GM12878 (cell line): Measurements from ENCODE around the gene OR7G3. TPM values are rescaled to one million over a fixed set of nuclear protein-coding genes. Genes with fewer than 3 reads are reported as not detected.
A peak's percentile ranks its signal among the peaks of the same experiment; 100 is the strongest.

Experiments
- ATAC-seq: fragments of 200-7000 bp; cut with Tn5 transposase; 3 replicates; pipeline ENCODE4 v1.9.1; 2020; ENCODE audit warnings: mild to moderate bottlenecking, moderate library complexity
- BruUV-seq: library from RNA; stranded (reverse); fragments of 400-500 nt; replicated peaks from 2 replicates; lab custom pipeline; 2021; lab: Mats Ljungman, UMichigan
- CTCF ChIA-PET: fragments of 300-600 bp; sonication (Branson Sonifier 250); formaldehyde crosslinking; extraction: SDS; loops from one replicate; lab custom pipeline; 2021; ENCODE audit warnings: inconsistent platforms; lab: Yijun Ruan, JAX
- POLR2A ChIA-PET: fragments of 350-600 bp; formaldehyde crosslinking; extraction: SDS; loops from one replicate; lab custom pipeline; 2021; ENCODE audit warnings: inconsistent platforms; lab: Charles Lee
- RAD21 ChIA-PET: fragments of 300-600 bp; sonication (Branson Sonifier 250); formaldehyde crosslinking; loops from one replicate; lab custom pipeline; 2023; ENCODE audit warnings: antibody characterized with exemption; ENCODE audit not compliant: unreplicated experiment; lab: Charles Lee
- SMC1A ChIA-PET: fragments of 300-600 bp; sonication (Branson Sonifier 250); formaldehyde crosslinking; loops from one replicate; lab custom pipeline; 2023; ENCODE audit not compliant: unreplicated experiment, uncharacterized antibody; lab: Charles Lee
- DNase-seq: peaks from one replicate; pipeline ENCODE4 v3.0.0-alpha.2; 2011; ENCODE audit warnings: low read depth, low spot score
- FAIRE-seq: peaks from 3 replicates; lab custom pipeline; 2011; peaks lifted over from hg19 to GRCh38; lab: Jason Lieb, UNC
- H2AFZ ChIP-seq: 2 replicates; pipeline ENCODE4 v1.6.0; 2011; ENCODE audit warnings: low read depth, low read length, control low read depth; ENCODE audit not compliant: control insufficient read depth
- H3K27ac ChIP-seq: 2 replicates; pipeline ENCODE4 v1.5.1; 2011; ENCODE audit warnings: control low read depth; ENCODE audit not compliant: control insufficient read depth, insufficient read depth
- H3K27me3 ChIP-seq, 2 experiments: replicated peaks in 1 of 2; 2 replicates each; pipeline versions ENCODE4 v1.6.0 to v1.6.1; 2011; ENCODE audit warnings: low read length in 1 of 2; ENCODE audit not compliant: control insufficient read depth in 2 of 2, insufficient read depth in 2 of 2
- H3K36me3 ChIP-seq, 2 experiments: 2 replicates each; pipeline ENCODE4 v1.5.1; 2011; ENCODE audit warnings: low read length in 1 of 2; ENCODE audit not compliant: control insufficient read depth in 2 of 2, insufficient read depth in 2 of 2
- H3K4me1 ChIP-seq: 2 replicates; pipeline ENCODE4 v1.6.1; 2011; ENCODE audit warnings: mild to moderate bottlenecking, low read length, moderate library complexity, mixed read lengths; ENCODE audit not compliant: control insufficient read depth, insufficient read depth
- H3K4me2 ChIP-seq: 2 replicates; pipeline ENCODE4 v1.6.0; 2011; ENCODE audit warnings: control low read depth; ENCODE audit not compliant: control insufficient read depth, insufficient read depth
- H3K4me3 ChIP-seq: fragments of 200-600 bp; sonication (generic); 2 replicates; pipeline ENCODE4 v1.5.1; 2016
- H3K79me2 ChIP-seq: 2 replicates; pipeline ENCODE4 v1.6.0; 2011; ENCODE audit warnings: low read length; ENCODE audit not compliant: control insufficient read depth, insufficient read depth
- H3K9ac ChIP-seq: 2 replicates; pipeline ENCODE4 v1.8.0; 2011; ENCODE audit warnings: low read length, control low read depth, mixed read lengths; ENCODE audit not compliant: control insufficient read depth, insufficient read depth
- H3K9me3 ChIP-seq: replicated peaks from 3 replicates; pipeline ENCODE4 v1.5.1; 2011; ENCODE audit warnings: mild to moderate bottlenecking, low read length; ENCODE audit not compliant: control insufficient read depth, insufficient read depth
- H4K20me1 ChIP-seq: 2 replicates; pipeline ENCODE4 v1.6.0; 2011; ENCODE audit not compliant: control insufficient read depth, insufficient read depth
- CBX3 ChIP-seq: fragments of 200-600 bp; sonication (generic); IDR thresholded peaks from 2 replicates; pipeline ENCODE4 v1.6.1; 2016; ENCODE audit warnings: low read depth, borderline replicate concordance
- GATAD2B ChIP-seq: fragments of 450-650 bp; conservative IDR thresholded peaks from 2 replicates; pipeline ENCODE4 v1.6.1; 2017; ENCODE audit warnings: low read depth, mild to moderate bottlenecking, moderate library complexity
- HDAC6 ChIP-seq: fragments of 200-600 bp; sonication (generic); IDR thresholded peaks from one replicate; pipeline ENCODE4 v1.8.0; 2017; ENCODE audit warnings: antibody characterized with exemption; ENCODE audit not compliant: unreplicated experiment
- IKZF1 ChIP-seq: fragments of 450-650 bp; conservative IDR thresholded peaks from 2 replicates; pipeline ENCODE4 v1.6.1; 2017; ENCODE audit warnings: antibody characterized with exemption, mild to moderate bottlenecking
- MEF2B ChIP-seq: fragments of 450-650 bp; IDR thresholded peaks from 2 replicates; pipeline ENCODE4 v1.6.1; 2018; ENCODE audit warnings: mild to moderate bottlenecking, moderate library complexity; ENCODE audit not compliant: partially characterized antibody, poor library complexity, severe bottlenecking
- NFIC ChIP-seq: IDR thresholded peaks from 2 replicates; pipeline ENCODE4 v1.6.1; 2012; ENCODE audit warnings: low read depth, mild to moderate bottlenecking, inconsistent platforms, low read length, moderate library complexity
- PML ChIP-seq: IDR thresholded peaks from 2 replicates; pipeline ENCODE4 v1.6.1; 2012; ENCODE audit warnings: low read length, inconsistent platforms
- POLR2A ChIP-seq: IDR thresholded peaks from 2 replicates; pipeline ENCODE4 v1.6.1; 2011; ENCODE audit warnings: low read depth, mild to moderate bottlenecking, low read length
- POLR2AphosphoS5 ChIP-seq: IDR thresholded peaks from 2 replicates; pipeline ENCODE4 v1.6.1; 2011; ENCODE audit warnings: mild to moderate bottlenecking, low read length, inconsistent platforms
- YBX1 ChIP-seq: fragments of 450-650 bp; IDR thresholded peaks from 2 replicates; pipeline ENCODE4 v1.6.1; 2016; ENCODE audit warnings: antibody characterized with exemption
- ZNF207 ChIP-seq: fragments of 450-650 bp; IDR thresholded peaks from 2 replicates; pipeline ENCODE4 v1.6.1; 2014; ENCODE audit warnings: antibody characterized with exemption, mild to moderate bottlenecking, borderline replicate concordance
- WGBS: methylation state at CpG from one replicate; pipeline ENCODE4 v1.1.6; 2016; ENCODE audit warnings: low lambda C conversion rate; ENCODE audit not compliant: insufficient replicate concordance, insufficient coverage; ENCODE audit errors: missing lambda C conversion rate; 5-methylcytosine and 5-hydroxymethylcytosine counted together
- in situ Hi-C: fragments of 300-500 bp; cut with MboI; formaldehyde crosslinking; loops from 9 replicates; pipeline ENCODE4 v1.14.3; 2018; ENCODE audit warnings: mixed read lengths
- intact Hi-C: fragments of 100-400 bp; cut with micrococcal nuclease; formaldehyde crosslinking; loops from one replicate; pipeline ENCODE4 v1.14.2; 2022; ENCODE audit not compliant: unreplicated experiment
- polyA plus RNA-seq, 11 experiments: library from polyadenylated mRNA; depleted of rRNA in 4 of 11; unstranded in 6 of 11; stranded (reverse) in 5 of 11; fragments of >200 nt; fragmentation: Nextera tagmentation in 4 of 11; fragmentation: Illumina TruSeq in 1 of 11; extraction: Ambion mirVana in 4 of 11; extraction: Trizol in 1 of 11; gene quantifications; 1 replicate in 1 of 11; 2 replicates in 10 of 11; pipeline versions ENCODE4 v1.2.1 to v1.2.3, GENCODE V29; 2011 to 2016; ENCODE audit warnings: inconsistent platforms in 2 of 11, missing spikeins in 2 of 11, low read depth in 1 of 11
- total RNA-seq, 4 experiments: library from RNA; depleted of rRNA in 3 of 4; stranded (reverse); fragments of >200 nt in 3 of 4; fragmentation: Illumina TruSeq in 1 of 4; extraction: Trizol in 1 of 4; gene quantifications; 2 replicates each; pipeline versions ENCODE4 v1.2.1 to v1.2.3, GENCODE V29; 2013 to 2021
- TF ChIP-seq, protein P1 (sequence below), 3 experiments: IDR thresholded peaks in 2 of 3; conservative IDR thresholded peaks in 1 of 3; 2 replicates each; pipeline ENCODE4 v1.5.1; 2011; ENCODE audit warnings: low read depth in 3 of 3, low read length in 3 of 3, mild to moderate bottlenecking in 3 of 3, control low read depth in 2 of 3, moderate library complexity in 2 of 3, inconsistent platforms in 1 of 3, mixed read lengths in 1 of 3; ENCODE audit not compliant: control insufficient read depth in 2 of 3, insufficient read depth in 1 of 3; ENCODE audit errors: extremely low read depth in 1 of 3
- TF ChIP-seq, protein P2 (sequence below): fragments of 450-650 bp; IDR thresholded peaks from 2 replicates; pipeline ENCODE4 v1.6.1; 2017; ENCODE audit warnings: mild to moderate bottlenecking
- TF ChIP-seq, protein P3 (sequence below): fragments of 450-650 bp; IDR thresholded peaks from 2 replicates; pipeline ENCODE4 v1.6.1; 2017; ENCODE audit warnings: antibody characterized with exemption, mild to moderate bottlenecking, moderate library complexity

OR7G3 gene
- total and polyA plus RNA-seq, 10 of the 15 experiments (the other 5 are each of a cell fraction or from before 2014, with no cell fraction given): not detected

DNA sequence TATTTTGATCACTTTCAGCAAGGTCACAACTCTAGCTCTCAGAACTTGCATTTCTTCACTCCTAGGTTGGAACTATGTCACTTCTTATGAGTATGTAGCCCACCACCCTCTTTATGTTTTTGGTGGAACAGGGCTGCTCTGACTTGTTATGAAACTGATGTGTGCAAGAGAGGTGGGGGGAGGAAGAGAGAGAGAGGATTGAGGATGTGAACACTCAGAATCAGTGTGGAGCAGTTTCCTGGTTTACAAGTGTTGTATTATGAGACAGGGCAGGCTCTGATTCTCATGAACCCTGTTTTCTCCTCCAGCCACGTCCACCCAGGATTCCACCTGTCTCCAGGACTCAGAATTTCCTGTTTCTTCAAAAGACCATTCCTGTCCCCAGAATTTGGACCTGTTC lies 29.6 kb upstream of the OR7G3 start:
- no peak overlapping the region for H3K4me2 ChIP-seq
- BruUV-seq: no TSS peak
- in situ Hi-C loops (no loop called here), intact Hi-C loops (no loop called here)
- ChIA-PET SMC1A (no interaction called here), RAD21 (no interaction called here), POLR2A (no interaction called here), CTCF (no interaction called here)
- TF ChIP-seq, protein P1, sequence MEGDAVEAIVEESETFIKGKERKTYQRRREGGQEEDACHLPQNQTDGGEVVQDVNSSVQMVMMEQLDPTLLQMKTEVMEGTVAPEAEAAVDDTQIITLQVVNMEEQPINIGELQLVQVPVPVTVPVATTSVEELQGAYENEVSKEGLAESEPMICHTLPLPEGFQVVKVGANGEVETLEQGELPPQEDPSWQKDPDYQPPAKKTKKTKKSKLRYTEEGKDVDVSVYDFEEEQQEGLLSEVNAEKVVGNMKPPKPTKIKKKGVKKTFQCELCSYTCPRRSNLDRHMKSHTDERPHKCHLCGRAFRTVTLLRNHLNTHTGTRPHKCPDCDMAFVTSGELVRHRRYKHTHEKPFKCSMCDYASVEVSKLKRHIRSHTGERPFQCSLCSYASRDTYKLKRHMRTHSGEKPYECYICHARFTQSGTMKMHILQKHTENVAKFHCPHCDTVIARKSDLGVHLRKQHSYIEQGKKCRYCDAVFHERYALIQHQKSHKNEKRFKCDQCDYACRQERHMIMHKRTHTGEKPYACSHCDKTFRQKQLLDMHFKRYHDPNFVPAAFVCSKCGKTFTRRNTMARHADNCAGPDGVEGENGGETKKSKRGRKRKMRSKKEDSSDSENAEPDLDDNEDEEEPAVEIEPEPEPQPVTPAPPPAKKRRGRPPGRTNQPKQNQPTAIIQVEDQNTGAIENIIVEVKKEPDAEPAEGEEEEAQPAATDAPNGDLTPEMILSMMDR (IDR thresholded peaks at IDR 0.05 in 2 of 3, conservative IDR thresholded peaks at IDR 0.05 in 1 of 3; ENCODE audit: control insufficient read depth in 2 of 3, extremely low read depth in 1 of 3, insufficient read depth in 1 of 3, low read depth in 3 of 3, low read length in 3 of 3): no peak
- TF ChIP-seq HDAC6 (no peak), YBX1 (no peak), GATAD2B (no peak), MEF2B (no peak), POLR2A (no peak), CBX3 (no peak), ZNF207 (no peak), IKZF1 (no peak), NFIC (no peak), PML (no peak), POLR2AphosphoS5 (no peak)
- TF ChIP-seq, protein P2, sequence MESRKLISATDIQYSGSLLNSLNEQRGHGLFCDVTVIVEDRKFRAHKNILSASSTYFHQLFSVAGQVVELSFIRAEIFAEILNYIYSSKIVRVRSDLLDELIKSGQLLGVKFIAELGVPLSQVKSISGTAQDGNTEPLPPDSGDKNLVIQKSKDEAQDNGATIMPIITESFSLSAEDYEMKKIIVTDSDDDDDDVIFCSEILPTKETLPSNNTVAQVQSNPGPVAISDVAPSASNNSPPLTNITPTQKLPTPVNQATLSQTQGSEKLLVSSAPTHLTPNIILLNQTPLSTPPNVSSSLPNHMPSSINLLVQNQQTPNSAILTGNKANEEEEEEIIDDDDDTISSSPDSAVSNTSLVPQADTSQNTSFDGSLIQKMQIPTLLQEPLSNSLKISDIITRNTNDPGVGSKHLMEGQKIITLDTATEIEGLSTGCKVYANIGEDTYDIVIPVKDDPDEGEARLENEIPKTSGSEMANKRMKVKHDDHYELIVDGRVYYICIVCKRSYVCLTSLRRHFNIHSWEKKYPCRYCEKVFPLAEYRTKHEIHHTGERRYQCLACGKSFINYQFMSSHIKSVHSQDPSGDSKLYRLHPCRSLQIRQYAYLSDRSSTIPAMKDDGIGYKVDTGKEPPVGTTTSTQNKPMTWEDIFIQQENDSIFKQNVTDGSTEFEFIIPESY: no peak
- TF ChIP-seq, protein P3, sequence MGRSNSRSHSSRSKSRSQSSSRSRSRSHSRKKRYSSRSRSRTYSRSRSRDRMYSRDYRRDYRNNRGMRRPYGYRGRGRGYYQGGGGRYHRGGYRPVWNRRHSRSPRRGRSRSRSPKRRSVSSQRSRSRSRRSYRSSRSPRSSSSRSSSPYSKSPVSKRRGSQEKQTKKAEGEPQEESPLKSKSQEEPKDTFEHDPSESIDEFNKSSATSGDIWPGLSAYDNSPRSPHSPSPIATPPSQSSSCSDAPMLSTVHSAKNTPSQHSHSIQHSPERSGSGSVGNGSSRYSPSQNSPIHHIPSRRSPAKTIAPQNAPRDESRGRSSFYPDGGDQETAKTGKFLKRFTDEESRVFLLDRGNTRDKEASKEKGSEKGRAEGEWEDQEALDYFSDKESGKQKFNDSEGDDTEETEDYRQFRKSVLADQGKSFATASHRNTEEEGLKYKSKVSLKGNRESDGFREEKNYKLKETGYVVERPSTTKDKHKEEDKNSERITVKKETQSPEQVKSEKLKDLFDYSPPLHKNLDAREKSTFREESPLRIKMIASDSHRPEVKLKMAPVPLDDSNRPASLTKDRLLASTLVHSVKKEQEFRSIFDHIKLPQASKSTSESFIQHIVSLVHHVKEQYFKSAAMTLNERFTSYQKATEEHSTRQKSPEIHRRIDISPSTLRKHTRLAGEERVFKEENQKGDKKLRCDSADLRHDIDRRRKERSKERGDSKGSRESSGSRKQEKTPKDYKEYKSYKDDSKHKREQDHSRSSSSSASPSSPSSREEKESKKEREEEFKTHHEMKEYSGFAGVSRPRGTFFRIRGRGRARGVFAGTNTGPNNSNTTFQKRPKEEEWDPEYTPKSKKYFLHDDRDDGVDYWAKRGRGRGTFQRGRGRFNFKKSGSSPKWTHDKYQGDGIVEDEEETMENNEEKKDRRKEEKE: no peak
- no peaks in the 10 kb centered on the region for H3K27me3 ChIP-seq
- H3K4me3 ChIP-seq: no peak overlapping the region
- no peaks in the 10 kb centered on the region for H4K20me1 ChIP-seq
- H2AFZ ChIP-seq: no peak overlapping the region
- no peak for DNase-seq
- H3K4me1 ChIP-seq: no peaks in the 10 kb centered on the region
- WGBS: 64% methylated on average over 1 of the region's 1 CpG
- ATAC-seq: no peak
- peaks cover 47 to 63% of the 10 kb centered on the region in 2 experiments for H3K36me3 ChIP-seq
- H3K9ac ChIP-seq: no peak overlapping the region
- peaks cover 11% of the 10 kb centered on the region for H3K79me2 ChIP-seq
- H3K27ac ChIP-seq: peak overlapping the region; percentile 4; the same call in 1 of the 2 replicates
- no peak for FAIRE-seq
- H3K9me3 ChIP-seq: peaks cover 52% of the 10 kb centered on the region
